Thyroid gland (tissue), 4 donors: Measurements from ENCODE around the gene NYAP2. TPM values are rescaled to one million over a fixed set of nuclear protein-coding genes. Genes with fewer than 3 reads are reported as not detected.

ENCODE experiments used
- DNase-seq, 2 donors: peaks; one replicate each; pipeline ENCODE4 v3.0.0-alpha.2; 2019
- H3K27ac ChIP-seq, 3 donors: fragments of 200-600 bp; sonication (generic); 1 replicate in 2 of 3; 2 replicates in 1 of 3; pipeline ENCODE4 v1.5.1; 2016 to 2019; ENCODE audit warnings: mild to moderate bottlenecking in 1 of 3, moderate library complexity in 1 of 3
- H3K27me3 ChIP-seq: fragments of 200-600 bp; sonication (generic); one replicate; pipeline ENCODE4 v1.5.1; 2019
- H3K36me3 ChIP-seq, 2 donors: fragments of 200-600 bp; sonication (generic); one replicate each; pipeline ENCODE4 v1.5.1; 2016 to 2019
- H3K4me1 ChIP-seq, 2 donors: fragments of 200-600 bp; sonication (generic); one replicate each; pipeline ENCODE4 v1.5.1; 2017 to 2019
- H3K4me3 ChIP-seq, 3 donors: fragments of 200-600 bp; sonication (generic); replicated peaks in 1 of 3; 1 replicate in 2 of 3; 2 replicates in 1 of 3; pipeline ENCODE4 v1.5.1; 2016; ENCODE audit warnings: mild to moderate bottlenecking in 1 of 3
- H3K9me3 ChIP-seq: fragments of 200-600 bp; sonication (generic); one replicate; pipeline ENCODE4 v1.5.1; 2017
- CTCF ChIP-seq, 6 experiments: fragments of 200-600 bp in 3 of 6; fragments of 450-650 bp in 3 of 6; sonication (generic) in 3 of 6; IDR thresholded peaks; one replicate each; pipeline ENCODE4 v1.5.1; 2016 to 2019; ENCODE audit warnings: antibody characterized with exemption in 6 of 6, mild to moderate bottlenecking in 2 of 6, inconsistent platforms in 1 of 6, moderate library complexity in 1 of 6
- POLR2A ChIP-seq, 2 donors: fragments of 450-650 bp; IDR thresholded peaks; one replicate each; pipeline ENCODE4 v1.6.1; 2017; ENCODE audit warnings: antibody characterized with exemption in 2 of 2, mild to moderate bottlenecking in 2 of 2, moderate library complexity in 1 of 2
- WGBS, 2 donors: methylation state at CpG; one replicate each; pipeline ENCODE4 v1.1.5; 2017; 5-methylcytosine and 5-hydroxymethylcytosine counted together
- intact Hi-C: fragments of 100-400 bp; cut with DNase I; formaldehyde crosslinking; loops from one replicate; pipeline ENCODE4 v1.15.1; 2023
- total RNA-seq, 4 donors: library from RNA; depleted of rRNA; stranded (reverse); fragments of >200 nt; gene quantifications; one replicate each; pipeline ENCODE4 v1.2.3, GENCODE V29; 2016

The NYAP2 gene
- total RNA-seq, 4 donors from 2014 or later = not detected

GRCh38 chr2:225569995-225570394 is 170.5 kb downstream of the NYAP2 start:
- Histone ChIP-seq H3K4me1 (no peaks in the 10 kb centered on the region), H3K4me3 (no peak overlapping the region), H3K27me3 (no peaks in the 10 kb centered on the region), H3K27ac (no peak overlapping the region), H3K9me3 (no peaks in the 10 kb centered on the region), H3K36me3 (no peaks in the 10 kb centered on the region)
- intact Hi-C loops = no loop called here
- no peak for DNase-seq
- TF ChIP-seq POLR2A (IDR thresholded peaks at IDR 0.05) = no peak

- Histone ChIP-seq H3K4me3 (no peak overlapping the region), H3K36me3 (no peaks in the 10 kb centered on the region), H3K9me3 (no peaks in the 10 kb centered on the region), H3K27me3 (no peaks in the 10 kb centered on the region), H3K4me1 (no peaks in the 10 kb centered on the region), H3K27ac (no peak overlapping the region)
- intact Hi-C loops = no loop called here
- TF ChIP-seq POLR2A (IDR thresholded peaks at IDR 0.05) = no peak
- TF ChIP-seq CTCF (IDR thresholded peaks at IDR 0.05) = no peak
- DNase-seq = no peak
- WGBS, 2 donors = 60 to 72% methylated on average over 3 of the region's 3 CpGs
These were observed 174.1 kb downstream of the NYAP2 start for GRCh38 chr2:225573603-225574002.

GRCh38 chr2:225574582-225575138 is 175.2 kb downstream of the NYAP2 start:
- Histone ChIP-seq H3K9me3 (no peaks in the 10 kb centered on the region), H3K27ac (no peak overlapping the region), H3K27me3 (no peaks in the 10 kb centered on the region), H3K36me3 (no peaks in the 10 kb centered on the region), H3K4me3 (no peak overlapping the region), H3K4me1 (no peaks in the 10 kb centered on the region)
- TF ChIP-seq POLR2A (IDR thresholded peaks at IDR 0.05) (no peak), CTCF (IDR thresholded peaks at IDR 0.05) (no peak)
- no peak for DNase-seq
- WGBS, 2 donors = 72 to 76% methylated on average over 5 of the region's 5 CpGs
- intact Hi-C loops = no loop called here

- Histone ChIP-seq H3K36me3 (no peaks in the 10 kb centered on the region), H3K4me1 (no peaks in the 10 kb centered on the region), H3K27me3 (no peaks in the 10 kb centered on the region), H3K4me3 (no peak overlapping the region), H3K9me3 (no peaks in the 10 kb centered on the region), H3K27ac (no peak overlapping the region)
- no peak for DNase-seq
- intact Hi-C loops = no loop called here
- TF ChIP-seq POLR2A (IDR thresholded peaks at IDR 0.05) (no peak), CTCF (IDR thresholded peaks at IDR 0.05) (no peak)
These were observed 181.6 kb downstream of the NYAP2 start for GRCh38 chr2:225581135-225581534.

- no peaks in the 10 kb centered on the region for H3K4me1 ChIP-seq
- 94 to 96% methylated on average over 26 of the region's 26 CpGs for WGBS, 2 donors
- H3K27ac ChIP-seq = no peak overlapping the region
- H3K27me3 ChIP-seq = no peaks in the 10 kb centered on the region
- intact Hi-C loops = no loop called here
- TF ChIP-seq CTCF (IDR thresholded peaks at IDR 0.05) = no peak
- H3K9me3 ChIP-seq = no peaks in the 10 kb centered on the region
- no peaks in the 10 kb centered on the region for H3K36me3 ChIP-seq
- no peak overlapping the region for H3K4me3 ChIP-seq
- DNase-seq = no peak
These were observed 182.4 kb downstream of the NYAP2 start for GRCh38 chr2:225581906-225582305.
